T-helper 9 cell (primary cell): ENCODE results near the gene SYT13.
A peak's percentile ranks its signal among the peaks of the same experiment; 100 is the strongest.

Source experiments
- DNase-seq: peaks from one replicate; pipeline ENCODE4 v3.0.0-alpha.2; 2020

SYT13 gene

GRCh38 chr11:45305874-45306623, 19.9 kb upstream of the SYT13 start:
- no peak for DNase-seq

- no peak for DNase-seq
Observed at GRCh38 chr11:45304992-45305335, 18.8 kb upstream of the SYT13 start.

GRCh38 chr11:45304111-45304991, 18.2 kb upstream of the SYT13 start:
- DNase-seq, result no peak

- no peak for DNase-seq
Observed at GRCh38 chr11:45303316-45303715, 17.2 kb upstream of the SYT13 start.

GRCh38 chr11:45301537-45302246, 15.6 kb upstream of the SYT13 start:
- DNase-seq, result no peak

GRCh38 chr11:45300715-45301114, 14.6 kb upstream of the SYT13 start:
- no peak for DNase-seq

GRCh38 chr11:45298718-45299117, 12.6 kb upstream of the SYT13 start:
- DNase-seq, result no peak

- no peak for DNase-seq
Observed at GRCh38 chr11:45296075-45296474, 9.9 kb upstream of the SYT13 start.

GRCh38 chr11:45294499-45294898, 8.4 kb upstream of the SYT13 start:
- DNase-seq, result no peak

- peak; percentile 33 for DNase-seq
Observed at GRCh38 chr11:45293566-45294192, 7.5 kb upstream of the SYT13 start.

- DNase-seq, result no peak
Observed at GRCh38 chr11:45290586-45290985, 4.4 kb upstream of the SYT13 start.

- DNase-seq, result no peak
Observed at GRCh38 chr11:45289369-45289768, 3.2 kb upstream of the SYT13 start.

GRCh38 chr11:45288339-45288738, 2.2 kb upstream of the SYT13 start:
- DNase-seq, result no peak

- no peak for DNase-seq
Observed at GRCh38 chr11:45287316-45287903, 1.3 kb upstream of the SYT13 start.

GRCh38 chr11:45285250-45285828, 802 bp downstream of the SYT13 start:
- no peak for DNase-seq

- no peak for DNase-seq
Observed at GRCh38 chr11:45282081-45282480, 4.1 kb downstream of the SYT13 start.

- DNase-seq, result no peak
Observed at GRCh38 chr11:45280449-45280848, 5.7 kb downstream of the SYT13 start.

GRCh38 chr11:45279645-45280044, 6.5 kb downstream of the SYT13 start:
- no peak for DNase-seq

- no peak for DNase-seq
Observed at GRCh38 chr11:45278714-45279113, 7.4 kb downstream of the SYT13 start.

- DNase-seq, result no peak
Observed at GRCh38 chr11:45275828-45276227, 10.3 kb downstream of the SYT13 start.

- no peak for DNase-seq
Observed at GRCh38 chr11:45274206-45274605, 11.9 kb downstream of the SYT13 start.

GRCh38 chr11:45273509-45273908, 12.6 kb downstream of the SYT13 start:
- DNase-seq, result no peak
